ENCODE measurements around the gene SEZ6L.

DNA sequence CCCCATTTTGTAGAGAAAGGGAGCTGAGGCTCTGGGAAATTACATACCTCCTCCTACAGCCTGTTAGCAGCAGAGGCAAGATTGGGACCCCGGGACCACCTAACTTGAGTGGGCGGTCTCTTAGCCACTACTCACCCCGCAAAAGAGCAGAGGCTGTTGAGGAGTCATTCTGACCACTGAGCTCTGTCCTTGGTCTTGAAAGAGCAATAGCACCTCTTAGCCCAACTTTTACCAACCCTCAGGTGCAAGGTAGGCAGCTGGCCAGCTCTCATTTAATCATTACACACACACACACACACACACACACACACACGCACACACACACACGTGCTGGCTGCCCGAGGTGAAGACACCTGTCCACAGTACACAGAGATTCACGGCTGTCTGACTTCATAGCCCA lies 144.0 kb downstream of the SEZ6L start:
- TF ChIP-seq, protein P1, sequence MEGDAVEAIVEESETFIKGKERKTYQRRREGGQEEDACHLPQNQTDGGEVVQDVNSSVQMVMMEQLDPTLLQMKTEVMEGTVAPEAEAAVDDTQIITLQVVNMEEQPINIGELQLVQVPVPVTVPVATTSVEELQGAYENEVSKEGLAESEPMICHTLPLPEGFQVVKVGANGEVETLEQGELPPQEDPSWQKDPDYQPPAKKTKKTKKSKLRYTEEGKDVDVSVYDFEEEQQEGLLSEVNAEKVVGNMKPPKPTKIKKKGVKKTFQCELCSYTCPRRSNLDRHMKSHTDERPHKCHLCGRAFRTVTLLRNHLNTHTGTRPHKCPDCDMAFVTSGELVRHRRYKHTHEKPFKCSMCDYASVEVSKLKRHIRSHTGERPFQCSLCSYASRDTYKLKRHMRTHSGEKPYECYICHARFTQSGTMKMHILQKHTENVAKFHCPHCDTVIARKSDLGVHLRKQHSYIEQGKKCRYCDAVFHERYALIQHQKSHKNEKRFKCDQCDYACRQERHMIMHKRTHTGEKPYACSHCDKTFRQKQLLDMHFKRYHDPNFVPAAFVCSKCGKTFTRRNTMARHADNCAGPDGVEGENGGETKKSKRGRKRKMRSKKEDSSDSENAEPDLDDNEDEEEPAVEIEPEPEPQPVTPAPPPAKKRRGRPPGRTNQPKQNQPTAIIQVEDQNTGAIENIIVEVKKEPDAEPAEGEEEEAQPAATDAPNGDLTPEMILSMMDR (IDR thresholded peaks at IDR 0.05; ENCODE audit: insufficient read depth, low read depth, low read length), result no peak
- no peak for TF ChIP-seq EZH2 (IDR thresholded peaks at IDR 0.05; ENCODE audit: insufficient read depth, low read length)
